H9 (cell line): ENCODE data around the gene SUPT5H. TPM values are rescaled to one million over a fixed set of nuclear protein-coding genes. Genes with fewer than 3 reads are reported as not detected.

ENCODE experiments used
- DNase-seq: peaks from one replicate; pipeline ENCODE4 v3.0.0-alpha.2; 2017
- H2AFZ ChIP-seq: one replicate; pipeline ENCODE4 v1.6.1; 2013; ENCODE audit warnings: mild to moderate bottlenecking, low read length, control low read depth, moderate library complexity
- H2AK5ac ChIP-seq: 2 replicates; pipeline ENCODE4 v1.6.1; 2013; ENCODE audit warnings: low read length, control low read depth, mixed read lengths; ENCODE audit not compliant: insufficient read length
- H2BK120ac ChIP-seq: one replicate; pipeline ENCODE4 v1.6.1; 2013; ENCODE audit warnings: low read depth, mild to moderate bottlenecking, low read length, control low read depth, inconsistent platforms; ENCODE audit not compliant: poor library complexity, severe bottlenecking
- H2BK12ac ChIP-seq: 2 replicates; pipeline ENCODE4 v1.6.1; 2013; ENCODE audit warnings: low read length, control low read depth, mixed read lengths, low read depth; ENCODE audit not compliant: insufficient read length
- H2BK15ac ChIP-seq: 2 replicates; pipeline ENCODE4 v1.6.1; 2013; ENCODE audit warnings: low read depth, low read length, control low read depth
- H2BK20ac ChIP-seq: one replicate; pipeline ENCODE4 v1.6.1; 2013; ENCODE audit warnings: low read depth, mild to moderate bottlenecking, low read length, control low read depth, inconsistent platforms; ENCODE audit not compliant: poor library complexity, severe bottlenecking
- H2BK5ac ChIP-seq: 2 replicates; pipeline ENCODE4 v1.6.1; 2013; ENCODE audit warnings: low read length, control low read depth, mixed read lengths; ENCODE audit not compliant: insufficient read length
- H3K14ac ChIP-seq: 2 replicates; pipeline ENCODE4 v1.6.1; 2013; ENCODE audit warnings: low read length, control low read depth; ENCODE audit not compliant: insufficient read depth
- H3K18ac ChIP-seq: 2 replicates; pipeline ENCODE4 v1.6.1; 2013; ENCODE audit warnings: low read depth, mild to moderate bottlenecking, mixed read lengths, low read length, control low read depth; ENCODE audit not compliant: insufficient read length
- H3K23ac ChIP-seq: 2 replicates; pipeline ENCODE4 v1.6.1; 2013; ENCODE audit warnings: low read length, control low read depth, mixed read lengths, low read depth; ENCODE audit not compliant: insufficient read length
- H3K23me2 ChIP-seq: 2 replicates; pipeline ENCODE4 v1.6.1; 2013; ENCODE audit warnings: low read depth, mild to moderate bottlenecking, mixed read lengths, low read length, control low read depth; ENCODE audit not compliant: insufficient read length, poor library complexity, severe bottlenecking
- H3K27ac ChIP-seq: 2 replicates; pipeline ENCODE4 v1.5.1; 2013; ENCODE audit warnings: low read length, control low read depth, mixed read lengths, low read depth; ENCODE audit not compliant: insufficient read length
- H3K27me3 ChIP-seq: 2 replicates; pipeline ENCODE4 v1.6.1; 2013; ENCODE audit warnings: low read length, control low read depth, inconsistent platforms; ENCODE audit not compliant: insufficient read depth
- H3K4ac ChIP-seq: 2 replicates; pipeline ENCODE4 v1.6.1; 2013; ENCODE audit warnings: low read depth, mild to moderate bottlenecking, control low read depth, inconsistent platforms, low read length, moderate library complexity
- H3K4me1 ChIP-seq: 2 replicates; pipeline ENCODE4 v1.6.1; 2013; ENCODE audit warnings: low read length, control low read depth, inconsistent platforms; ENCODE audit not compliant: insufficient read depth
- H3K4me2 ChIP-seq: 2 replicates; pipeline ENCODE4 v1.6.1; 2013; ENCODE audit warnings: low read length, control low read depth, mixed read lengths; ENCODE audit not compliant: insufficient read length, insufficient read depth
- H3K56ac ChIP-seq: 2 replicates; pipeline ENCODE4 v1.6.1; 2013; ENCODE audit warnings: low read depth, mild to moderate bottlenecking, mixed read lengths, low read length, control low read depth; ENCODE audit not compliant: insufficient read length
- H3K79me1 ChIP-seq: 2 replicates; pipeline ENCODE4 v1.6.1; 2013; ENCODE audit warnings: low read depth, mild to moderate bottlenecking, moderate library complexity, low read length, control low read depth, inconsistent platforms; ENCODE audit not compliant: insufficient read depth, poor library complexity, severe bottlenecking
- H3K79me2 ChIP-seq: 2 replicates; pipeline ENCODE4 v1.6.1; 2013; ENCODE audit warnings: low read length, control low read depth, inconsistent platforms; ENCODE audit not compliant: insufficient read depth
- H3K9ac ChIP-seq: 2 replicates; pipeline ENCODE4 v1.6.1; 2013; ENCODE audit warnings: low read length, control low read depth, mixed read lengths; ENCODE audit not compliant: insufficient read length; ENCODE audit errors: extremely low read depth
- H3K9me3 ChIP-seq: one replicate; pipeline ENCODE4 v1.6.1; 2013; ENCODE audit warnings: low read depth, low read length, inconsistent platforms; ENCODE audit not compliant: control insufficient read depth
- H3T11ph ChIP-seq: one replicate; pipeline ENCODE4 v1.6.1; 2013; ENCODE audit warnings: mild to moderate bottlenecking, low read length, control low read depth, inconsistent platforms
- H4K20me1 ChIP-seq: one replicate; pipeline ENCODE4 v1.6.1; 2013; ENCODE audit not compliant: control insufficient read depth, insufficient read length, insufficient read depth
- H4K5ac ChIP-seq: 2 replicates; pipeline ENCODE4 v1.6.1; 2013; ENCODE audit warnings: low read depth, mild to moderate bottlenecking, mixed read lengths, low read length, control low read depth; ENCODE audit not compliant: insufficient read length
- H4K8ac ChIP-seq: replicated peaks from 2 replicates; pipeline ENCODE4 v1.6.1; 2013; ENCODE audit warnings: low read length, control low read depth, mixed read lengths, low read depth; ENCODE audit not compliant: insufficient read length
- H4K91ac ChIP-seq: 2 replicates; pipeline ENCODE4 v1.6.1; 2013; ENCODE audit warnings: low read depth, mild to moderate bottlenecking, moderate library complexity, mixed read lengths, low read length, control low read depth; ENCODE audit not compliant: insufficient read length
- H3K27ac Mint-ChIP-seq, 3 experiments: 2 replicates in 2 of 3; 3 replicates in 1 of 3; pipeline ENCODE4 v1.8.0; 2020 to 2021; ENCODE audit warnings: mixed read lengths in 3 of 3, mild to moderate bottlenecking in 1 of 3, moderate library complexity in 1 of 3
- H3K27me3 Mint-ChIP-seq: 2 replicates; pipeline ENCODE4 v1.8.0; 2021; ENCODE audit warnings: low read depth, mild to moderate bottlenecking, moderate library complexity, mixed read lengths
- H3K36me3 Mint-ChIP-seq, 3 experiments: 2 replicates in 2 of 3; 3 replicates in 1 of 3; pipeline ENCODE4 v1.8.0; 2020 to 2021; ENCODE audit warnings: low read depth in 3 of 3, mixed read lengths in 3 of 3; ENCODE audit not compliant: insufficient read depth in 1 of 3
- H3K4me1 Mint-ChIP-seq, 2 experiments: 2 replicates each; pipeline ENCODE4 v1.8.0; 2020; ENCODE audit warnings: mixed read lengths in 2 of 2
- H3K4me3 Mint-ChIP-seq, 2 experiments: 2 replicates in 1 of 2; 3 replicates in 1 of 2; pipeline ENCODE4 v1.8.0; 2020 to 2021; ENCODE audit warnings: mild to moderate bottlenecking in 2 of 2, mixed read lengths in 2 of 2, moderate library complexity in 1 of 2
- H3K9me3 Mint-ChIP-seq, 2 experiments: 2 replicates in 1 of 2; 3 replicates in 1 of 2; pipeline ENCODE4 v1.8.0; 2020; ENCODE audit warnings: mild to moderate bottlenecking in 2 of 2, mixed read lengths in 2 of 2, moderate library complexity in 1 of 2
- WGBS: extraction: QIAGEN DNeasy Blood & Tissue Kit; methylation state at CpG from one replicate; pipeline ENCODE4 v1.1.7; 2013; ENCODE audit warnings: missing lambda C conversion rate, low lambda C conversion rate, mixed read lengths; ENCODE audit not compliant: insufficient read length; ENCODE audit errors: extremely low coverage; 5-methylcytosine and 5-hydroxymethylcytosine counted together
- total RNA-seq: library from RNA; stranded (reverse); gene quantifications from 2 replicates; pipeline ENCODE4 v1.2.1, GENCODE V29; 2021
- TF ChIP-seq, protein P1 (sequence below): fragments of 200-600 bp; sonication (generic); conservative IDR thresholded peaks from 3 replicates; pipeline ENCODE4 v1.8.0; 2021; ENCODE audit warnings: antibody characterized with exemption, mild to moderate bottlenecking

The SUPT5H gene
- total RNA-seq, 1 experiment from 2014 or later = 145 TPM

DNA sequence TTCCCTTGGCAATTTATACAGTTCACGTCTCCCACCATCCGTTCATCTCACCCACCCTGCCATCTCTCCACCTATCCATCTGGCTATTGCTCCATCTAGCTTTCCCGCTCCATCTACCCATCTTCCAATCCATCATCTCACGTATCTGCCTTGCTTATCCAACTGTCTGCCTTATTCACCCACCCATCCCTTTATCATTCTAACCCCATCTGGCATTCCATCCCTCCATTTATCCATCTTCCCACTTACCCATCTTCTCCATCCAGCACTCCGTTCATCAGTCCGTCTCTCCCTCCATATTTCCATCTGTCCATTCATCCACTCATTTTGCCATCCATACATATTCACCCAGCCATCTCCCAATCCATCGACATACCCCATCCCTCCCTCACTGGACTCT is 19.6 kb upstream of the SUPT5H start:
- 100% methylated on average over 5 of the region's 7 CpGs for WGBS
- no peak overlapping the region for H4K5ac ChIP-seq
- H3K4me3 Mint-ChIP-seq = no peak overlapping the region
- H2BK20ac ChIP-seq = no peak overlapping the region
- H3K23ac ChIP-seq = no peak overlapping the region
- no peak overlapping the region for H4K91ac ChIP-seq
- TF ChIP-seq, protein P1, sequence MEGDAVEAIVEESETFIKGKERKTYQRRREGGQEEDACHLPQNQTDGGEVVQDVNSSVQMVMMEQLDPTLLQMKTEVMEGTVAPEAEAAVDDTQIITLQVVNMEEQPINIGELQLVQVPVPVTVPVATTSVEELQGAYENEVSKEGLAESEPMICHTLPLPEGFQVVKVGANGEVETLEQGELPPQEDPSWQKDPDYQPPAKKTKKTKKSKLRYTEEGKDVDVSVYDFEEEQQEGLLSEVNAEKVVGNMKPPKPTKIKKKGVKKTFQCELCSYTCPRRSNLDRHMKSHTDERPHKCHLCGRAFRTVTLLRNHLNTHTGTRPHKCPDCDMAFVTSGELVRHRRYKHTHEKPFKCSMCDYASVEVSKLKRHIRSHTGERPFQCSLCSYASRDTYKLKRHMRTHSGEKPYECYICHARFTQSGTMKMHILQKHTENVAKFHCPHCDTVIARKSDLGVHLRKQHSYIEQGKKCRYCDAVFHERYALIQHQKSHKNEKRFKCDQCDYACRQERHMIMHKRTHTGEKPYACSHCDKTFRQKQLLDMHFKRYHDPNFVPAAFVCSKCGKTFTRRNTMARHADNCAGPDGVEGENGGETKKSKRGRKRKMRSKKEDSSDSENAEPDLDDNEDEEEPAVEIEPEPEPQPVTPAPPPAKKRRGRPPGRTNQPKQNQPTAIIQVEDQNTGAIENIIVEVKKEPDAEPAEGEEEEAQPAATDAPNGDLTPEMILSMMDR = no peak
- no peak overlapping the region for H2BK15ac ChIP-seq
- no peak overlapping the region for H4K8ac ChIP-seq
- DNase-seq = no peak
- H3T11ph ChIP-seq = no peak overlapping the region
- H3K9me3 Mint-ChIP-seq = no peaks in the 10 kb centered on the region
- peaks cover 31 to 36% of the 10 kb centered on the region in 2 experiments for H3K4me1 Mint-ChIP-seq
- H3K9ac ChIP-seq = no peak overlapping the region
- no peak overlapping the region for H3K27ac ChIP-seq
- no peaks in the 10 kb centered on the region for H3K23me2 ChIP-seq
- H2BK5ac ChIP-seq = no peak overlapping the region
- H3K36me3 Mint-ChIP-seq = peaks cover 23 to 52% (median 44%) of the 10 kb centered on the region in 3 experiments
- no peak overlapping the region for H3K56ac ChIP-seq
- peak overlapping the region in 1 of 3 experiments; percentile 27; a peak in 1 of 7 replicates for H3K27ac Mint-ChIP-seq
- H3K18ac ChIP-seq = no peak overlapping the region
- no peak overlapping the region for H2AFZ ChIP-seq
- H3K4me2 ChIP-seq = no peak overlapping the region
- no peak overlapping the region for H2BK120ac ChIP-seq
- no peak overlapping the region for H2BK12ac ChIP-seq
- H3K4me1 ChIP-seq = peaks cover 7% of the 10 kb centered on the region; the same call in 1 of the 2 replicates
- no peaks in the 10 kb centered on the region for H3K27me3 ChIP-seq
- H2AK5ac ChIP-seq = no peak overlapping the region
- H3K9me3 ChIP-seq = no peaks in the 10 kb centered on the region
- H3K14ac ChIP-seq = no peak overlapping the region
- H3K4ac ChIP-seq = no peak overlapping the region
- no peaks in the 10 kb centered on the region for H3K79me2 ChIP-seq
- no peaks in the 10 kb centered on the region for H4K20me1 ChIP-seq
- no peaks in the 10 kb centered on the region for H3K79me1 ChIP-seq
- H3K27me3 Mint-ChIP-seq = no peaks in the 10 kb centered on the region
